ENCODE results near the gene ROR1.

Gene ROR1

GRCh38 chr1:63958556-63958955 lies 184.7 kb downstream of the ROR1 start:
- no peak overlapping the region for H3K4me3 ChIP-seq
- H3K36me3 ChIP-seq (replicated peaks) = no peaks in the 10 kb centered on the region
- 0 out of 2 replicates have a peak, but pooled peaks cover 5% of the 10 kb centered on the region for H3K27me3 ChIP-seq (ENCODE audit: low read depth)
- no peak for DNase-seq (ENCODE audit: low spot score in 2 of 2)
- no peaks in the 10 kb centered on the region for H3K9me3 ChIP-seq
- H3K4me1 ChIP-seq = no peaks in the 10 kb centered on the region
- in situ Hi-C loops (cut with MboI; ENCODE audit: low sequenced_read_pairs) = no loop called here

DNA sequence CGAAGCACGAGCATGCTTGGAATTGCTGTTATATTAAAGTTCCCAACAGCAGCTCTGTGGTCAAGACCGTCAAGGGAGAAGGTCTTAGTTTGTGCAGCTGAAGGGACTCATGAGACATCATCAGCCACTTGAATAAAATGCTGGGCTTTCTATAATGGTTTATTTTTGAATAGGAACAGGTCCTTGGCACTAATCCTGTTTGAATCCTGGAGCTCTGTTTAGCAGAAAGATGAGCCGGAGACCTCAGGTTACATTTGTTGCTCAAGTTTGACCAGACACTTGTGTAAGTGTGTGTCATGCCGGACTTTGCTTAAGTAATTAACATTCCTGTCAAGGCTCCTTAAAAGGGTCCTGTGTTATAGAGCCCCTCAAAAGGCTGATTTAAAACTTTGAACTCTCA lies 186.5 kb downstream of the ROR1 start:
- Histone ChIP-seq H3K4me1 (no peaks in the 10 kb centered on the region), H3K36me3 (replicated peaks) (no peaks in the 10 kb centered on the region), H3K9me3 (no peaks in the 10 kb centered on the region), H3K4me3 (no peak overlapping the region), H3K27me3 (ENCODE audit: low read depth) (peaks cover 11% of the 10 kb centered on the region)
- in situ Hi-C loops (cut with MboI; ENCODE audit: low sequenced_read_pairs) = no loop called here
- DNase-seq (ENCODE audit: low spot score in 2 of 2) = no peak

DNA sequence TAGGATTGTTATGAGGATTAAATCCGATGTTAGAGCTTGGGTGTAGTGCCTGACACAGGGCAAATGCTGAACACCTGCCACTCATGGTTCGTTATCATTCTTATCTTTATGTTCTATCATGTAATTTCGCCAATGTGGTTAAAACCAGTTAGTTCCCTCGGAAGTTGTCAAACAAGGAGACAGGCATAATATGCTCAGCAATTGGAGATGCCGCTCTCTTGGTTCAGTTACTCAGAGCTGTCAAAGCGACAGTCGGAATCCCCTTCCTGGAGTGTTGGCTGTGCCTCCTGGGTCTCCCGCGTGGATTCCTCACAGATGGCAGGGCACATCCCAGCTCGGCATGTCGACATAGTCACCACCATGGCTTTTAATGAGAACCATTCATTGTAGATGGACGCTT lies 192.2 kb downstream of the ROR1 start:
- in situ Hi-C loops (cut with MboI; ENCODE audit: low sequenced_read_pairs) = no loop called here
- Histone ChIP-seq H3K4me3 (no peak overlapping the region), H3K27me3 (ENCODE audit: low read depth) (peaks cover 24% of the 10 kb centered on the region), H3K4me1 (no peaks in the 10 kb centered on the region), H3K36me3 (replicated peaks) (no peaks in the 10 kb centered on the region), H3K9me3 (no peaks in the 10 kb centered on the region)
- DNase-seq (ENCODE audit: low spot score in 2 of 2) = no peak

- no peak overlapping the region for H3K4me3 ChIP-seq
- no peak for DNase-seq (ENCODE audit: low spot score in 2 of 2)
Observed at GRCh38 chr1:63967901-63968300, 194.1 kb downstream of the ROR1 start.

GRCh38 chr1:63968663-63969440 lies 195.0 kb downstream of the ROR1 start:
- Histone ChIP-seq H3K27me3 (ENCODE audit: low read depth) (peaks cover 19% of the 10 kb centered on the region), H3K4me1 (no peaks in the 10 kb centered on the region), H3K4me3 (no peak overlapping the region), H3K9me3 (no peaks in the 10 kb centered on the region), H3K36me3 (replicated peaks) (no peaks in the 10 kb centered on the region)
- in situ Hi-C loops (cut with MboI; ENCODE audit: low sequenced_read_pairs) = no loop called here
- DNase-seq (ENCODE audit: low spot score in 2 of 2) = no peak

More at GRCh38 chr1:63967901-63968300, 194.1 kb downstream of the ROR1 start:
- in situ Hi-C loops (cut with MboI; ENCODE audit: low sequenced_read_pairs) = no loop called here
- Histone ChIP-seq H3K27me3 (ENCODE audit: low read depth) (peaks cover 19% of the 10 kb centered on the region), H3K4me1 (no peaks in the 10 kb centered on the region), H3K9me3 (no peaks in the 10 kb centered on the region), H3K36me3 (replicated peaks) (no peaks in the 10 kb centered on the region)

DNA sequence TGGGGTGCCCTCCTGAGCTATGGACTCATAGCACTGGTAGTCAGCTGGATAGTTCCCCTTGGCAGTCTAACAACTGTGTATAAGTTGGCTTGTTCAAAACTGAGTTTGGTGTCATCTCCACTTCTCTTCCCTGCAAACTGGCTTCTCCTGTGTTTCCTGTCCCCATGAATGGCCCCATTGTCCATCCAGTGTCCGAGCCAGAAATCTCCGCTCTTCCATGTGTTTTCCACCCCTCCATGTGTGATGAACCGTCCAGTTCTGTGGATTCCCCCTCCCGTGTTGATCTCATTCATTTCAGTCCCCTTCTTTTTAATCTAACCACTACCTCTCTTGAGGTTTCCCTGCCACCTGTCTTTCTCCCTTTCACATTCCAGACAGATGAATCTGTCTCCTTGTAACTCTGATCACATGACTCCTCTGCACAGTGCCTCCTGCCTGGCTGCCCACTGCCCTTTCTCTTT lies 195.7 kb downstream of the ROR1 start:
- DNase-seq (ENCODE audit: low spot score in 2 of 2) = no peak
- Histone ChIP-seq H3K4me1 (no peaks in the 10 kb centered on the region), H3K27me3 (ENCODE audit: low read depth) (peaks cover 19% of the 10 kb centered on the region), H3K9me3 (no peaks in the 10 kb centered on the region), H3K36me3 (replicated peaks) (no peaks in the 10 kb centered on the region), H3K4me3 (no peak overlapping the region)
- in situ Hi-C loops (cut with MboI; ENCODE audit: low sequenced_read_pairs) = no loop called here

- Histone ChIP-seq H3K4me3 (no peak overlapping the region), H3K27me3 (ENCODE audit: low read depth) (peaks cover 8% of the 10 kb centered on the region; the same call in 1 of the 2 replicates), H3K36me3 (replicated peaks) (no peaks in the 10 kb centered on the region), H3K4me1 (no peaks in the 10 kb centered on the region), H3K9me3 (no peaks in the 10 kb centered on the region)
- in situ Hi-C loops (cut with MboI; ENCODE audit: low sequenced_read_pairs) = no loop called here
- DNase-seq (ENCODE audit: low spot score in 2 of 2) = no peak
Observed at GRCh38 chr1:63971557-63971956, 197.7 kb downstream of the ROR1 start.

DNA sequence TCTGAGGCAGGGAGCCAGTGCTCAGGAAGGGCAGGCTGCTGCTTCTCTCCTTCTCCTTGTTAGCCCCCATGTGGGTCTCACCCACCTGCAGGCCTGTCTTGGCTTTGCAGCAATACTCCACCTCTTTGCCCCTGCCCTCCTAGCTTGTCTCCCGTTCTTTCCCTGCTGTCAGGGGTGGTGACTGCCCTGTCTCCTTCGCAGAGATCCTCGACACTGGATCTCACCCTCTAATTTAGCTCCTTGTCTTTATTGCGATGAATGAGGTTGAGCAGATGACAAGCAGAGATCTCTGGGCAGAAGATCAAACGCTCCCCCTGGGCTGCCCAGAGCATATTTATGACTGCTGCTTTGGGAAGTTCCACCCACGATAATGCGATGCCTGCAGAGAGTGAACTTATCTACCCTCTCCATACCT lies 199.2 kb downstream of the ROR1 start:
- H3K4me1 ChIP-seq = no peaks in the 10 kb centered on the region
- H3K4me3 ChIP-seq = no peak overlapping the region
- H3K27me3 ChIP-seq (ENCODE audit: low read depth) = peaks cover 4% of the 10 kb centered on the region; the same call in 1 of the 2 replicates
- no peak for DNase-seq (ENCODE audit: low spot score in 2 of 2)
- no peaks in the 10 kb centered on the region for H3K9me3 ChIP-seq
- in situ Hi-C loops (cut with MboI; ENCODE audit: low sequenced_read_pairs) = no loop called here
- H3K36me3 ChIP-seq (replicated peaks) = no peaks in the 10 kb centered on the region

DNA sequence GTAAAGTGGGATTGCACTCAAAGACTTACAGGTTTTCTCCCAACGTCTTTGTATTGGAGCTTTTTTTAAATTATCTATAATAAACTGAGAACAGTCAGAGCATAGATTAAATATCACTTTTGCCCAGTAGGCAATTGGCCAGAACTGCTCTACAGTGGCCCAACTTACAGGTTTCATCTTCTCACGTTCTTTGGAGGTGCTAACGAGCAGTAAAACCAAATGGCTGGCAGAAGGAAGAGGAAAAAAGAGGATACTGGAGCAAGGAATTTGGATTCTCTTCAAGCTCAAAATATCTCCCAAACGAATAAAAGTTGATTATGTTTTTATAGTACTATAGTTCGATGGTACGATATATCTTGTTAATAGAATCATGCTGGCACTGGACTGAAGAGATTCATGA lies 201.1 kb downstream of the ROR1 start:
- Histone ChIP-seq H3K27me3 (ENCODE audit: low read depth) (peaks cover 13% of the 10 kb centered on the region), H3K36me3 (replicated peaks) (no peaks in the 10 kb centered on the region), H3K4me1 (no peaks in the 10 kb centered on the region), H3K4me3 (no peak overlapping the region), H3K9me3 (no peaks in the 10 kb centered on the region)
- DNase-seq (ENCODE audit: low spot score in 2 of 2) = no peak
- in situ Hi-C loops (cut with MboI; ENCODE audit: low sequenced_read_pairs) = no loop called here

DNA sequence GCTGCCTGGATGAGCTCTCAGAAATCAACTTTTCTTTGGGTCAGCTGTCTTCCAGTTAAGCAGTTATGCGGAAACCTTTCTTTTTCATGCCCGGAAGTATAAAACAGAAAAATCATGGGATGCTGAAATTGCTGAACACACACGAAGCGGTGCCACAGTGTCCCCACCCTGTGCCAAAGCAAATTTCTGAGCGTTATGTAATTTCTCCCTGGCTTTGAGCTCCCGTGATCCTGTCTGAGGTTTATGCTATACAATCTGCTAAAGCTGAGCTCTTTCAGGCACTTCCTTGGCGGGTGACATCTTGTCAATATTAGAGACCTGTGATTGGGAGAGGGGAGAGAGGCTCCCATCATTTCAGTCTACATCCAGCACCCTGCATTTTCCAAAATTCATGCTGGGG lies 201.7 kb downstream of the ROR1 start:
- no peak overlapping the region for H3K4me3 ChIP-seq
- H3K9me3 ChIP-seq = no peaks in the 10 kb centered on the region
- in situ Hi-C loops (cut with MboI; ENCODE audit: low sequenced_read_pairs) = no loop called here
- H3K36me3 ChIP-seq (replicated peaks) = no peaks in the 10 kb centered on the region
- no peaks in the 10 kb centered on the region for H3K4me1 ChIP-seq
- DNase-seq (ENCODE audit: low spot score in 2 of 2) = no peak
- H3K27me3 ChIP-seq (ENCODE audit: low read depth) = peaks cover 13% of the 10 kb centered on the region

DNA sequence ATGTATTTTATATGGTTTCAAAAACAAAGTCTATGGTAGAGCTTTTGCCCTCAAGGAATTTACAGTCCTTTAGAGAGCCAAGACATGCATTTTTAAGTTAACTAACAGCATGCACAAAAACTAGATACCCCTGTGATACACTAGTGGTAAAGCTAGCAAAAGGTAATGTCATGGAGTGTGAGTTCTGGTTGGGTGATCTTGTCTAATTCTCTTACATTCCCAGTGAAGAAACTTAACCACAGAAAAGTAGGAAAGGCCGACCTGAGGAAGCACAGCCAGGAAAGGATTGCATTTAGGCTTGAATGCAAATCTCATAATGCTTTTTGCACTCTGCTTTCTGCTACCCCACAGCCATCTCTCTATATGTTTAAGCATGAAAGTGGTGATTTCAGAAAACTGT lies 202.2 kb downstream of the ROR1 start:
- Histone ChIP-seq H3K4me1 (no peaks in the 10 kb centered on the region), H3K27me3 (ENCODE audit: low read depth) (peaks cover 13% of the 10 kb centered on the region), H3K9me3 (no peaks in the 10 kb centered on the region), H3K36me3 (replicated peaks) (no peaks in the 10 kb centered on the region), H3K4me3 (no peak overlapping the region)
- in situ Hi-C loops (cut with MboI; ENCODE audit: low sequenced_read_pairs) = no loop called here
- DNase-seq (ENCODE audit: low spot score in 2 of 2) = no peak

- Histone ChIP-seq H3K4me3 (no peak overlapping the region), H3K4me1 (no peaks in the 10 kb centered on the region), H3K36me3 (replicated peaks) (no peaks in the 10 kb centered on the region), H3K9me3 (no peaks in the 10 kb centered on the region), H3K27me3 (ENCODE audit: low read depth) (peaks cover 13% of the 10 kb centered on the region)
- no peak for DNase-seq (ENCODE audit: low spot score in 2 of 2)
- in situ Hi-C loops (cut with MboI; ENCODE audit: low sequenced_read_pairs) = no loop called here
Observed at GRCh38 chr1:63977466-63977865, 203.6 kb downstream of the ROR1 start.

- Histone ChIP-seq H3K9me3 (no peaks in the 10 kb centered on the region), H3K27me3 (ENCODE audit: low read depth) (peaks cover 13% of the 10 kb centered on the region), H3K4me3 (no peak overlapping the region), H3K4me1 (no peaks in the 10 kb centered on the region), H3K36me3 (replicated peaks) (no peaks in the 10 kb centered on the region)
- in situ Hi-C loops (cut with MboI; ENCODE audit: low sequenced_read_pairs) = no loop called here
- no peak for DNase-seq (ENCODE audit: low spot score in 2 of 2)
Observed at GRCh38 chr1:63980740-63981407, 207.1 kb downstream of the ROR1 start.

- H3K27me3 ChIP-seq (ENCODE audit: low read depth) = peaks cover 11% of the 10 kb centered on the region
- DNase-seq (ENCODE audit: low spot score in 2 of 2) = no peak
- H3K4me1 ChIP-seq = no peaks in the 10 kb centered on the region
- in situ Hi-C loops (cut with MboI; ENCODE audit: low sequenced_read_pairs) = no loop called here
- no peaks in the 10 kb centered on the region for H3K9me3 ChIP-seq
- no peak overlapping the region for H3K4me3 ChIP-seq
- no peaks in the 10 kb centered on the region for H3K36me3 ChIP-seq (replicated peaks)
Observed at GRCh38 chr1:63981408-63981773, 207.6 kb downstream of the ROR1 start.

All from HAP-1 (cell line).